Skeletal muscle satellite cell (primary cell): Measurements from ENCODE around the gene SLC27A6.

Experiments
- H3K27me3 ChIP-seq: 2 replicates; pipeline ENCODE4 v1.7.0; 2013; ENCODE audit warnings: low read length; ENCODE audit not compliant: control insufficient read depth, insufficient read depth
- H3K36me3 ChIP-seq: 2 replicates; pipeline ENCODE4 v1.7.0; 2013; ENCODE audit warnings: mild to moderate bottlenecking, control low read depth, low read length; ENCODE audit not compliant: insufficient read depth
- H3K4me1 ChIP-seq: 2 replicates; pipeline ENCODE4 v1.7.0; 2013; ENCODE audit warnings: low read length; ENCODE audit not compliant: control insufficient read depth, insufficient read depth
- H3K4me2 ChIP-seq: 2 replicates; pipeline ENCODE4 v1.7.0; 2013; ENCODE audit warnings: mild to moderate bottlenecking, low read length
- H3K4me3 ChIP-seq: 2 replicates; pipeline ENCODE4 v1.7.0; 2013; ENCODE audit warnings: low read length
- H3K9ac ChIP-seq: 2 replicates; pipeline ENCODE4 v1.7.0; 2013; ENCODE audit warnings: mild to moderate bottlenecking, low read depth, low read length, moderate library complexity
- H3K9me3 ChIP-seq: replicated peaks from 2 replicates; pipeline ENCODE4 v1.7.0; 2013; ENCODE audit warnings: mild to moderate bottlenecking, control low read depth, low read length

Gene SLC27A6

GRCh38 chr5:129069292-129069691 lies 104.0 kb downstream of the SLC27A6 start:
- Histone ChIP-seq H3K4me2 (no peak overlapping the region), H3K9ac (no peak overlapping the region), H3K4me3 (no peak overlapping the region)

DNA sequence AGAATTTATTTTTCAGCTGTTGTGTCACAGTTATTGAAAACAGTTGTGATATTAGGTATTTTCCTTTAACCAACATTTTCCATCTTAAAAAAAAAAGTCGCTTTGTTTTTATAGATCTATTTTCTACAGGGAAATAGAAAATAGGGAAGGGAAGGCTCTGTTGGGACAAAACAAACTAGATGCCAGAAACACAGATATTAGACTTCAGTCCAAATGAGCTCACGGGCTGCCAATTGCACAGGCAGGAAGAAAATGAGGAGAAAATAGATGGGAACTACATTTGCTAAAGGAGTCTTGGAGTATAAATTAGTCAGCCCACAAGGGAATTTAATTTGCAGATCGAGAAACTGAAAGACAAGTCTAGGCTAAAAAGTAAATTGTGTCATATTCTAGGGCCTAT lies 107.8 kb downstream of the SLC27A6 start:
- H3K4me2 ChIP-seq, result no peak overlapping the region
- no peaks in the 10 kb centered on the region for H3K27me3 ChIP-seq
- H3K9me3 ChIP-seq, result no peaks in the 10 kb centered on the region
- no peak overlapping the region for H3K9ac ChIP-seq
- H3K4me1 ChIP-seq, result peaks cover 10% of the 10 kb centered on the region
- no peaks in the 10 kb centered on the region for H3K36me3 ChIP-seq
- H3K4me3 ChIP-seq, result no peak overlapping the region

More at GRCh38 chr5:129069292-129069691, 104.0 kb downstream of the SLC27A6 start:
- H3K36me3 ChIP-seq, result no peaks in the 10 kb centered on the region
- H3K27me3 ChIP-seq, result no peaks in the 10 kb centered on the region
- peaks cover under 1% of the 10 kb centered on the region for H3K4me1 ChIP-seq
- H3K9me3 ChIP-seq, result no peaks in the 10 kb centered on the region

GRCh38 chr5:129074903-129075302 lies 109.6 kb downstream of the SLC27A6 start:
- Histone ChIP-seq H3K9me3 (no peaks in the 10 kb centered on the region), H3K36me3 (no peaks in the 10 kb centered on the region), H3K27me3 (no peaks in the 10 kb centered on the region), H3K4me3 (no peak overlapping the region), H3K9ac (no peak overlapping the region), H3K4me1 (peaks cover 10% of the 10 kb centered on the region), H3K4me2 (no peak overlapping the region)

DNA sequence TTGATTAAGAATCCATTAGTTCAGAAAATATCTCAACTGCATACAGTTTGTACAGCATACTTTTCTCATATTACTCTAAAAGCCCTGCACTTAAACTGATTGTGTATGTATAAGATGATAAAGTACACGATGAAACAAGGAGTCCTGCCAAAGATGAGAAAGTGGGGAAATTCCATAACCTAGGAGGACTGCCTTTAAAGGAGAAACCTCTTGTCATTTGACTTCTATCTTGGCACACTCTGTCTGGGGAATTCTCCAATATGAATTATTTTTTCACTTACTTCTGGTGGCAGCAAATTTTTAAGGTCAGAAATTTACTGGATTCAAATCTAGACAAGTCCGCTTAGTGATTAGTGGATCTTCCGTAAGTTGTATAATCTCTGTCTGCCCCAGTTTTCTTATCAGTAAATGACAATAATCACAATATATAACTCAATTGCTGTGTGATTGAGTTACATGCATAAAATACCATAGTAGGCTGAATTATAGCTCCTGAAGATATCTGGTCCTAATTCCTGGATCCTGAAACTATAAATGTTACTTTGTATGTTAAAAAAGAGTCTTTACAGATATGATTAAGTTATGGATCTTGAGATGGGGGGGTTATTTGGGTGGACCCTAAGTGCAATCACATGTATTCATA lies 112.3 kb downstream of the SLC27A6 start:
- no peaks in the 10 kb centered on the region for H3K36me3 ChIP-seq
- H3K9ac ChIP-seq, result no peak overlapping the region
- no peak overlapping the region for H3K4me3 ChIP-seq
- peaks cover 10% of the 10 kb centered on the region for H3K4me1 ChIP-seq
- no peak overlapping the region for H3K4me2 ChIP-seq
- H3K9me3 ChIP-seq, result no peaks in the 10 kb centered on the region
- H3K27me3 ChIP-seq, result no peaks in the 10 kb centered on the region

GRCh38 chr5:129078247-129078646 lies 113.0 kb downstream of the SLC27A6 start:
- Histone ChIP-seq H3K4me3 (no peak overlapping the region), H3K9ac (no peak overlapping the region), H3K36me3 (no peaks in the 10 kb centered on the region), H3K9me3 (no peaks in the 10 kb centered on the region), H3K4me1 (peaks cover 10% of the 10 kb centered on the region), H3K4me2 (no peak overlapping the region), H3K27me3 (no peaks in the 10 kb centered on the region)

DNA sequence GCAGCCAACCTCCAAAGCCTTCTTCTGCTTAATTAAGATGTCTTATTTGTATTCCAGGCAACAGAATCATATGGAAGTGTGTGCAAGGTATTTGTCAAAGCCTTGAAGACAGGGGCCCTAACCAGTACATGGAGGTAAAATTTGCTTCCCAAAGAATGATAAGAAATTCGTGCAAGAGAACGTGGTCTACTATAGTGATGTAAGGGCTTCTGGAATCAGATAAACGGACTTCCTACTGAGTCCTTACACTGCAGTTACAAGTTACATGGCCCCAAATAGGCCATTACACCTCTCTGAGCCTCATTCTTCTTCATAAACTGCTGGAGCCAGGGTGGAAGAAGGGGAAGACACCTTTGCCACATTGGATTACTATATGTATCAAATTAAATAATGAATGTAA lies 113.4 kb downstream of the SLC27A6 start:
- no peaks in the 10 kb centered on the region for H3K27me3 ChIP-seq
- no peak overlapping the region for H3K4me2 ChIP-seq
- no peak overlapping the region for H3K4me3 ChIP-seq
- no peaks in the 10 kb centered on the region for H3K36me3 ChIP-seq
- H3K9ac ChIP-seq, result no peak overlapping the region
- peaks cover 10% of the 10 kb centered on the region for H3K4me1 ChIP-seq
- H3K9me3 ChIP-seq, result no peaks in the 10 kb centered on the region

- no peaks in the 10 kb centered on the region for H3K27me3 ChIP-seq
- no peak overlapping the region for H3K9ac ChIP-seq
- no peak overlapping the region for H3K4me2 ChIP-seq
- peaks cover 7% of the 10 kb centered on the region for H3K4me1 ChIP-seq
- H3K9me3 ChIP-seq, result no peaks in the 10 kb centered on the region
- no peak overlapping the region for H3K4me3 ChIP-seq
- H3K36me3 ChIP-seq, result no peaks in the 10 kb centered on the region
Measured at GRCh38 chr5:129079496-129079895, 114.2 kb downstream of the SLC27A6 start.

GRCh38 chr5:129080766-129081165 lies 115.5 kb downstream of the SLC27A6 start:
- no peak overlapping the region for H3K9ac ChIP-seq
- H3K27me3 ChIP-seq, result no peaks in the 10 kb centered on the region
- H3K4me1 ChIP-seq, result no peaks in the 10 kb centered on the region
- no peak overlapping the region for H3K4me3 ChIP-seq
- no peaks in the 10 kb centered on the region for H3K9me3 ChIP-seq
- no peaks in the 10 kb centered on the region for H3K36me3 ChIP-seq
- H3K4me2 ChIP-seq, result no peak overlapping the region

DNA sequence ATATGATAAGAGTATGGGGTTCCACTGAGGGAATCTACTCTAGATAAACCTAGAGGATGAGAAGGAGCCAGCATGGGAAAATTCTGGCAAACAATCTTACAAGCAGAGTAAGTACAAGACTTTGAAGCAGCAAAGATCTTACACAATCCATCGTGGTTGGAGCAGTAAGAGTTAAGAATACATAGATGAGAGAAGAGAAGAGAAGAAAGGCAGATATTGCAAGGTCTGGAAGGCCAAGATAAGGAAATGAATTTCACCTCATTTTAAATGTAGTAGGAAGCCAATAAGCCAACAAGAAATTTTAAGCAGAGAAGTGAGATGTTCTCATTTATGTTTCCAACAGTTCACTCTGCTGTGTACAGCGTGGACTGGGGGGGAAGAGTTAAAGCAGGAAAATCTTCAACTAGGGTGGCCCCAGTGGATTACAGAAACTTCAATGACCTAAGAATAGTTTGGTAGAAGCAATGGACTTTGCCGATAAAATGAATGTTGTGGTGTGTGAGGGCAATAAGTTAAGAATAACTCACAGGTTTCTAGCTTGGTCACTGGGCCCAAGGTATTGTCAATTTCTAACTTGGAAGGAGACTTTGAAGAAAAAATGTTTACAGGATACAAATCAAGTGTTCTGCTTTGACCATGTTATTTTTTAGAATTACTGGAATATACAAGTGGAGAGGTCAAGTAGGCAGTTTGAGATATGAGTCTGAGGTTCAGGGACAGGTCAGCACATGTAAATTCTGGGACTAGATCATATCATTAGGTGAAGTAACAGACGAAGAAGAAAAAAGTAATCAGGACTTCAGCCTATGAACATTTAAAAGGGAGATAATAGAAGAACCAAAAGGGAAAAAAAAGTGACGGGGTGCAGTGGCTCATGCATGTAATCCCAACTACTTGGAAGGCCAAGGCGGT lies 117.2 kb downstream of the SLC27A6 start:
- H3K9ac ChIP-seq, result no peak overlapping the region
- H3K36me3 ChIP-seq, result no peaks in the 10 kb centered on the region
- H3K4me3 ChIP-seq, result no peak overlapping the region
- no peaks in the 10 kb centered on the region for H3K4me1 ChIP-seq
- H3K9me3 ChIP-seq, result no peaks in the 10 kb centered on the region
- H3K4me2 ChIP-seq, result no peak overlapping the region
- H3K27me3 ChIP-seq, result no peaks in the 10 kb centered on the region
